DOHH2 (cell line): ENCODE measurements around the gene TTC23L.

Experiments
- CTCF ChIP-seq: fragments of 200-600 bp; sonication (generic); IDR thresholded peaks from one replicate; pipeline ENCODE4 v1.5.1; 2014; ENCODE audit warnings: antibody characterized with exemption, mild to moderate bottlenecking, low read depth, low read length; ENCODE audit not compliant: poor library complexity, severe bottlenecking
- EZH2phosphoT487 ChIP-seq: fragments of 200-600 bp; sonication (generic); IDR thresholded peaks from 2 replicates; pipeline ENCODE4 v1.6.1; 2017; ENCODE audit warnings: borderline replicate concordance, mild to moderate bottlenecking, antibody characterized with exemption, low read length, moderate library complexity, mixed read lengths

DNA sequence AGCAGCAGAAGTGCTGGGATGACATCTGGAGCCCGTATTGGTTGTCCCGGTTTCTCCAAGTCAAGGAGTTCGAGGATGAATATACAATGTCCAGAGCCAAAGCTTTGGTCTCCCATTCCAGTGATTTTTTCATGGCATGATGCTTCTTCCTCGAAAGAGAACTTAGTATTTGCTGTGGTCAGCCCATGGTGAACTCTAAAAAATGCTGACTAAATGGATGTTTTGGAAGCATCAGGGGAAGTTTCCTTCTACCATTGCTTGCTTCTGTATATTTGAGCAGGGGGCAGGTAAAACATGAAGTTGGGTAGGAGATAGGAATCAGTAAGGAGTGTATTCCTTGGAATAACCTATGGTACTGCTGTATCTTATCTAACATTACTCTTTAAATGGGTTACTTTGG, 8.6 kb downstream of the TTC23L start:
- TF ChIP-seq CTCF (no peak), EZH2phosphoT487 (no peak)
